ENCODE data around the gene BLID. TPM values are rescaled to one million over a fixed set of nuclear protein-coding genes. Genes with fewer than 3 reads are reported as not detected.

Gene BLID, protein sequence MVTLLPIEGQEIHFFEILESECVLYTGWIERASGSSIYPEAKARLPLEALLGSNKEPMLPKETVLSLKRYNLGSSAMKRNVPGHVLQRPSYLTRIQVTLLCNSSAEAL
- 1 to 10 TPM; 2.9 to 4.1 TPM for total RNA-seq
- long read RNA-seq, donor 1: 0 reads
- long read RNA-seq, donor 2: 0 reads

DNA sequence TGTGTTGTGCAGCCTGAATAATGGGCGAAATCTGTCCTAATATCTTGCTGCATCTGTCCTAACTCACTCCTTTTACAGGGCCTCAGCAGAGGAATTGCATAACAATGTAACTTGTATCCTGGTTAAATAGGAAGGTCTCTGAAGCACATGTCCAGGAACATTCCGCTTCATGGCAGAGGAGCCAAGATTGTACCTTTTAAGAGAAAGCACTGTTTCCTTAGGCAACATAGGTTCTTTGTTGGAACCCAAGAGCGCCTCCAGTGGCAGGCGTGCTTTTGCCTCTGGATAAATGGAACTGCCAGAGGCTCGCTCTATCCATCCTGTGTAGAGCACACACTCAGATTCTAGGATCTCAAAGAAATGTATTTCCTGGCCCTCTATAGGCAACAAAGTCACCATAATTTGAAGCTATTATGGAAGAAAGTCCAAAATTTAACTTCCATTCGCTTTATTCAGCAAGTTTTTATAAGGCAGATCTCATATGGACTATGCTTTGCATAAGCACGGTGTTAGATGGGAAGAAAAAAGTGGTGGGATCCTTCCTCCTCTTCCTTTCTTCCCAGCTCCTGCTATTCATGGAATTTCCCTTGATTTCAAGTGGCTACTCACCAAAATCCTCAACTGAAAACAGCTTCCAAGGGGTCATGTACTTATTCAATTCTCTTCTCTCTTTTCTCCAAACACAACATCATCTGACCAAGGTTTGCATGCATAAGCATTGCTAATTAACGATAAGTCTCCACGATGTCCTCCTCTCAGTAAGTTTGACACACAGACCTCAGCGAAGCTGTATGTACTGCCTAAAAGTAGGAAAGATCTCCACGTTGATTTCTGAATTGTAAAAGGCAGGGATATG lies at the start of gene BLID:
BLID (minus strand) TSS at position 692 of the 856 bp plus-strand sequence; CDS start at position 399, 293 bp downstream.
- intact Hi-C loops (cut with DNase I): no loop called here
- DNase-seq (ENCODE audit: low spot score): no peak

- intact Hi-C loops (cut with DNase I): no loop called here
- DNase-seq (ENCODE audit: low spot score): no peak
These were observed 47.2 kb upstream of the BLID start for GRCh38 chr11:122163053-122163819.

GRCh38 chr11:122162095-122162494 lies 46.1 kb upstream of the BLID start:
- no peak for DNase-seq (ENCODE audit: low spot score)
- intact Hi-C loops (cut with DNase I): no loop called here

DNA sequence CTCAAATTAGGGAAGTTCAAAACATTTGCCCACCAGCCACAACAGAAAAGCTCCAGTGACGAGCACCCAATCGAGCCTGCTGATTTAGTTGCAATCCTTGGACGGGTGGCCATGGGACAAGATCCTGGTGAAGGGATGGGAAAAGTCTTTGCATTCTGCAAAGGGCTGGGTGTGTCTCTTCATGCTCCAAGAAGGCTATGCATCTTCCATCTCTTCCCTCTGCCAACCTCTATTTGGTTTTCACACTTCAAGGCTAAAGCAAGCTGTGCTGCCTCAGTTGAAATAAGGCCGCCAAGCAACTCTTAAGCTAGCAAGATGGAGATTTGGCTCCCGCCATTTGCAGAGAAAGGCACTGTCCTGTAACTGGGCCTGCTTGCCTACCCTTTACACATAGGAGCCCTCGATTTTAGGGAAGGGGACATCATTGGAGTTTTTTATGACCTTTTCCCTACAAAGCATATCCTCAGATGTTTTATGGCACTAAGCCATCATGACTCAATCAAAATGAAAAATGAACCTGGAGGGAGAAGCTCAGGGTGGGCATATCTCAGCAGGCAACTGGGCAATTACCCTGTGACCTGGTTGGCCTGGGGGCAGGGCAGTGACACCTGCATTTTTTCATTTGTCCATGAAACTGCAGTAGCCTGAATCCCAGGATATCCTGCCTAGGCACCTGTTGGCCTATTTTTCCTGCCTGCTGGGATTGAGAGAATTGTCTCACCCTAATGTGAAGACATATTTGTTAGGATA lies 45.0 kb upstream of the BLID start:
- no peak for DNase-seq (ENCODE audit: low spot score)
- intact Hi-C loops (cut with DNase I): no loop called here

GRCh38 chr11:122159861-122160260 lies 43.8 kb upstream of the BLID start:
- intact Hi-C loops (cut with DNase I): loop anchor here in 1 of 2 donors (5.0 kb wide), 1 partner anchor 42 kb away; no protein-coding TSS in a partner anchor
- no peak for DNase-seq (ENCODE audit: low spot score)

GRCh38 chr11:122159173-122159721 lies 43.2 kb upstream of the BLID start:
- intact Hi-C loops (cut with DNase I): loop anchor here in 1 of 2 donors (5.0 kb wide), 1 partner anchor 43 kb away; no protein-coding TSS in a partner anchor
- no peak for DNase-seq (ENCODE audit: low spot score)

DNA sequence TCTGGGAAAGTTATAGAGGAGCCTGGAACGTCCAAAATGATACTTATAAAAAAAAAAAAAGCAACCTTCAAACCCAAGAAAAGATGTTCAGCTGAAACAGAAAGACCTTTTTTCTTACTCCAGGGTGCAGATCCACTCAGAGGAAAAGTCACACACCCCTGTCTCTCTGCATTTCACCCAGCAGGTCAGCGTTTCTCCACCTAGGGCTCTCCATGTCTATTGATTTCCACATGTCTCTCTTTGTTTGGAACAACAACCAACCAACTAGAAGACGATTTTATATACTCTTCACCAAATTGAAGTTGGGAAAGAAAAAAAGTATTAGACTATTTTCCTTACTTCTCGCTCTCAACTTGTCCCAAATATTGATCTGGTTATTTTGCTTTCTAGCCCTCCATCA lies 42.2 kb upstream of the BLID start:
- no peak for DNase-seq (ENCODE audit: low spot score)
- intact Hi-C loops (cut with DNase I): loop anchor here in 1 of 2 donors (5.0 kb wide), 1 partner anchor 44 kb away; no protein-coding TSS in a partner anchor

GRCh38 chr11:122157653-122158161 lies 41.7 kb upstream of the BLID start:
- DNase-seq (ENCODE audit: low spot score): no peak
- intact Hi-C loops (cut with DNase I): loop anchor here in 1 of 2 donors (5.0 kb wide), 1 partner anchor 45 kb away; no protein-coding TSS in a partner anchor

GRCh38 chr11:122156940-122157382 lies 40.9 kb upstream of the BLID start:
- DNase-seq (ENCODE audit: low spot score): no peak
- intact Hi-C loops (cut with DNase I): loop anchor here in 1 of 2 donors (5.0 kb wide), 1 partner anchor 45 kb away; no protein-coding TSS in a partner anchor

DNA sequence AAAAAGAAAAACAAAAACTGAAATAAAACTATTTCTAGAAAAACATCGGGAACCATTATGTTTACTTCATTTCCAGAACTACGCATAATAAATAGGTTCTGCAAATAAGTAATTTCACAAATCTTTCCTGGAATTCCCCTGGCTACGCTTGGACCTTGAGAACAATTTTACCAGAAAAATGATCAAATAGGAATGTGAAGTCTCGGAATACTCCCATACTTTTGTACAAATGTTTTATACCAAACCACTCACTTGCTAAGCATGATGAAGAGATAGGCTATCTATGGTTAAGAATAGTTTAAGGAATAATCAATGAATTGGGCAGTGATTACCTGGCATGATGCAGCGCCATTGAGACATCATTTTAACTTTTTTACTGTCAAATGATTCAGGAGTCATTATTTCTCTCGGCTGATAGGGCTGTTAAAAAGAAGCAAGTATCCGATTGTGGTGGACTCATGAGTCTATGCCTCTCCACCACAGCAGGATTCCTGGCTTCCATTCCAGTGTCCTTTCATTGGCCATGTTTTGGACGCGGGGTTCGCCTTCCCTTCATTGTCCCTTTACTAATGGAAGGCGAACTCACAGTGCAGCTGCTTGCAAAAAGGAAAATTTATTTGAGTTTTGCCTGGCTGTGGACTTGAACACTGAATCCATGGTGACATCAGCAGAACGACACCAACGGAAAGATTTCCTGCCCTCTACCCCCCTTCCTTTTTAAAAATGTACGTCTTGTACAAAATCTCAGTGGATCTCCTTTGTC lies 39.9 kb upstream of the BLID start:
- intact Hi-C loops (cut with DNase I): loop anchor here in 1 of 2 donors (5.0 kb wide), 1 partner anchor 46 kb away; no protein-coding TSS in a partner anchor
- no peak for DNase-seq (ENCODE audit: low spot score)

DNA sequence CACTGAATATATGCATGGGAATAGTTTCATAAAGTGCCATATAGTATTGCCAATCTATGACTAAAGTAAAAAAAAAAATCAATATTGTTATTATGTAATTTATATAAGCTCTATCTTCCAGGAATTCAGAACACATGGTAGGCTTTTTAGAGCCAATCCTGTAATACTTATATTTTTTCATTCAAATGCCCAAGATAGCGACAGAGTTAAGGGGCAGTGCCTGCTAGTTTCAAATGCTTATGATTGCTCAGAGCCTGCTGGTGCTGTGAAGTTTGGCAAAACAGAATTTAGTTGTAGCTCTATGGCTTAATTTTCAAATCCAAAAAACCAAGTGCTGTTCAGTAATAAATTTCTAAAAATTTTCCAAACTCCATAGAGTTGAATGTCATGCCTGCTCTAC lies 39.0 kb upstream of the BLID start:
- intact Hi-C loops (cut with DNase I): loop anchor here in 1 of 2 donors (5.0 kb wide), 1 partner anchor 47 kb away; no protein-coding TSS in a partner anchor
- DNase-seq (ENCODE audit: low spot score): no peak

- no peak for DNase-seq (ENCODE audit: low spot score)
- intact Hi-C loops (cut with DNase I): no loop called here
These were observed 38.2 kb upstream of the BLID start for GRCh38 chr11:122154227-122154626.

- intact Hi-C loops (cut with DNase I): no loop called here
These were observed 37.7 kb upstream of the BLID start for GRCh38 chr11:122153746-122154145.

DNA sequence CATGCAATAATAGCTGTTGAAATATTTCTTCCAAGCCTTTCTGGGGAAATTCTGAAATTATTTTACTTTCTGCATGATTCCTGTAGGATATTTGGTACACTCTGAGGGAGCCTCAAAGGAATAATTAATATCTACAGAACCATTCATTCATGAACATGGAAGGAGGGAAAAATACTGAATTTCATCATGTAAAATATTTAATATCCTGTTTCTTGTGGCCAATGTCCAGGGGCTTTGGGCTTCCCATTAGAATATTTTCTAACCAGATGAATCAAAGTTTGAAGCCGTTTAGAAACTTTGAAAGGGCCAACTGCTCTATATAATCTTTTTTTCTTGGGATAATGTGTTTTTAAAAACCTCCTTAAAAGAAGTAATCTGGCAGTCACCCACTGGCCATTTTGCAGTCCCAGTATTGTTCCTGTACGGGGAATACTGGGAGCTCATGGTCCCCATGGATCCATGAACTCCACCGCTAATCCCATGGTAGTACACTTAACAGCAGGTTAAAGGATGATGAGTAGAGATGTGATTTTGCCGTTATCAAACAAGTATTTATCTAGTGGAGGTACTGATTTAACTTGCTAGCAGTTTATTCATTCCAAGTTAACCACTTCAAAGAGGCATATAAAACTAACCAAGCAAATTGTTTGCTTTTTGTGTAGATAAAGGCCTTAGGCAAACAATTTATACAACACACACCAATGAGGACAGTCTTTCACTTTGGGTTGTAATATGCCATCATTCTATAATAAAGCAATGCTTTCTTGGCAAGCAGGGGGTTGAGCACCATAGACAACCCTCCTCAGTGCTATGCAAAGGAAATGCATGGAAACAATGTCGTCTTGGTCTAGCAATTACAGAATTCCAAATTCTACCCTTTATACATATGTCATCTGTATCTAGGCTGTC lies 34.5 kb upstream of the BLID start:
- intact Hi-C loops (cut with DNase I): no loop called here
- DNase-seq (ENCODE audit: low spot score): no peak

More at GRCh38 chr11:122153746-122154145, 37.7 kb upstream of the BLID start:
- DNase-seq (ENCODE audit: low spot score): no peak

DNA sequence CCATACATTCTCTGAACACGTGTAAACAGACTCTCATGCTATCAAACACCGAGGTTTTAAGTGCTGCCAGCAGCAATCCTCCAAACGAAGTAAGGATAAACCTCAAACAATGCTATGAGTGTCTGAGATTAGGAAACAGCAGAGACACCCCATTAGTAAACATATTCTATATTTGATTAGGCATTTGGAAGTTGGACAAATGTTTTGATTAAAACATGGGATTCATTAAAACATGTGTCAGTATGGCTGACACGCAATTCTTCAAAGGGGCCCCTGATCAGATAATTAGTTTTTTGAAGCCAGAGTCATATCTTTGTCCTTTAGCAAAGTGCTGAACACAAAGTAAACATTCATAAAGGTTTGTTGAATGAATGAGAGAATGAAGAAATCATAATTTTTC lies 33.2 kb upstream of the BLID start:
- DNase-seq (ENCODE audit: low spot score): no peak
- intact Hi-C loops (cut with DNase I): no loop called here

- intact Hi-C loops (cut with DNase I): no loop called here
These were observed 30.5 kb upstream of the BLID start for GRCh38 chr11:122146475-122146874.

More at GRCh38 chr11:122146475-122146874, 30.5 kb upstream of the BLID start:
- no peak for DNase-seq (ENCODE audit: low spot score)
